CD4-positive, alpha-beta T cell treated with Interleukin-17A for 4 hours (primary cell): ENCODE results near the gene TEFM.
"Not testable (repeated sequence)": the region's sequence is repeated elsewhere in the genome, so short reads cannot be mapped to it uniquely, and the experiment has no call there.

Experiments used
- DNase-seq: peaks from one replicate; pipeline ENCODE4 v3.0.0-alpha.2; 2020; ENCODE audit warnings: mixed read lengths

TEFM gene

DNA sequence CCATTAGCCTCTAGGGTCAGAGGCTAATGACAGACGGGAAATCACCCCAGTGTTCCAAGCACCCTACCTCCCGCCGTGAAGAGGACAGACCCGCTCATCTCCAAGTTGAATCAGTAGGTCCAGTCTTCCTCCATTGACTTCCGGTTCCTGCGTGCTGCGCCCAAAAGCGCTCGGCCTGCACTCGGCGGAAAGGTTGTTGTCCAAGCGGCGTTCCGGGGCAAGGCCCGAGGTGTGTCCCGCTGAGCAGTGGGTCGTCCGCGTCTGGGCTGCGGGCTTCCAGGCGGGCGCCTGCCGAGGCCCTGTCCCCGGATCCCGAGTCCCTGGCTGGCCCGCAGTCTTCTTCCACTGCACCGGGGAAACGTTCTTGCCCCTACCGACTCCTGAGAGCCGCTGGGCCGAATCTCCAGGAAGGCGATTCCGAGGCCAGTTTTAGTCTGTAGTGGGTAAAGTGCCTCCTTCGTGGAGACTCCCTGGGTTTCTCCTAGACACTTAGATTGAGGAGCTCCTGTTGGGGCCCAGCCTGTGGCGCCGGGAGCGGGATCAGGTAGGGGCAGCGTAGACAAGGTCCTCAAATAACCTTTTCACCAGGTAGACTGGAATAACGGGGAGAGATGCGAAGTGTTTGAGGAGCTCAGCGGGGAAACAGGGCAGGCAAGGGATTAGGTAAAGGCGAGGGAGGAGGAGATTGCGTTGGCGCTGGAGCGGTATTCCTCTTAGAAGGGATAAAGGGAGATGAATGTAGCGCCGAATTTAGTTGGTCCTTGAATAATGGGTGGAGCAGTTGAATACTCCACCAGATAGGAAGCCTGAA lies at the start of gene TEFM:
Gene TEFM, minus strand, starts transcription at position 138 of the 811 bp plus-strand sequence. Its CDS starts 40 bp downstream, at position 98.
- peak; percentile 85 for DNase-seq

DNA sequence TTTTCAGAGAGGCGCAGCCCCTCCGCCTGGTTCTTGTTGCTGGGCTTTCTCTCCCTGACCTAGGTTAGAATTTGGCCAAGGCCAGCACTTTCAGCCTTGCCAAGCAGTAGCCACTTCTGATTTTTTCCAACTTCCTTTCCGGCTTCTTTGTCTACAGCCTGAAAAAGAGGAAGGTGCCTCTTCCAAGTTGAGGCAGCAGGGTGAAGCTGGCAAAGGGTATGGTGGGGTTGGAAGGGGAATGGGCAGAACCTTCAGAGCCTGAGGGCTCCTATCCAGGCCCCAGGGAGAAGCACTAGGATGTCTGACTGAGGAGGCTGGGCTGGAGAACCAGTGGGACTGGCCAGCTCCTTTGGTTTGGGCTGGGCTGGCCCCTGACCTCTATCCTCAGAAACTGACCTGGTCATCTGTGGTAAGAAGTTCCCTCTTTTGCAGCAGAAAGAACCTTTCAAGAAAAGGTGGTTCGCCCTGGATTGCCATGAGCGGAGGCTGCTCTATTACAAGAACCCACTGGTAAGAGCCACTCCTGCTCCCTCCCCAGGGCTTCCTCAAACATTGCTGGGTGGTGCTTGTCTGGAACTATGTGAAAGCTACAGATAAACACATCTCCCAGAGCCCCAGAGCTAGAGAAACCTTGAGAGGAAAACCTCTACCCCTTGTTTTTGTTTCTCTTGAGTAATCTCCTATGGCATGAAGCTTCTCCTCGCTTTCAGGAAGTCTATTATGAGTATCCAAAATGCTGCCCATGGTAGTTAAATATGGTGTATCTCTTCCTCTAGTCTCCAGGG lies 48.2 kb upstream of the TEFM start:
- DNase-seq: no peak

DNA sequence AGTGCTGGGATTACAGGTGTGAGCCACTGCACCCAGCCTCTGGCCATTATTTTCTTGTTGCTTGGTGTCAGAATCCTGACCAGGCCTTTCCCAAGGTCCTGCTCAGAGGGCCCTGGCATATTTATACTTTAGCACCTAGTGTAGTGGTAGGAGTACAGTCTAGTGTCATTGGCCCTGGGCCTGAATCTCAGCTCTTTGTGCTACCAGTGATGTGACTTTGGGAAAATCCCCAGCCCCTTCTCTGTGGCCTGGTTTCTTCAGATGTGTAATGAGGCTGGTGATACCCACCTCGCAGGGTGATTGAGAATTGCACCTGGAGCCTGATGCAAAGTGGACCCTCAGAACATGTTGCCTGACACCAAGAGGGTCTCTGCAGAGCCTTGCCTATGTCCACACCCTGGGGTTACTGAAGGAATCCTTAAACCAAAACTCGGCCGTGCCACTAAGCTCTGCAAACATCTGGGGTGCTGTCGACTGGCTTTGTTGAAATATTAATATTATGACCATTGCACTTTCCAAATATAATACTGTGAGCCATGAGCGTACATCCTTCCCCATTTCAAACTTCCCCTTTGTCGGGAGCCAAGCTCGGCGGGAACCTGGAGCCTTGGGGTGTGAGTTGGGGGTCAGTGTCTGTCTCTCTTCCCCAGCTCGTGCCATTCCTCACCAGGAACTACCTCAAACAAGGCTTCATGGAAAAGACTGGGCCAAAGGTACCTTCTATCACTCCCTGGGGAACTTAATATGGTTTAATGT lies 46.8 kb upstream of the TEFM start:
- no peak for DNase-seq

- no peak for DNase-seq
These were observed 44.8 kb upstream of the TEFM start for GRCh38 chr17:30950669-30951399.

- no peak for DNase-seq
These were observed 44.2 kb upstream of the TEFM start for GRCh38 chr17:30950189-30950588.

DNA sequence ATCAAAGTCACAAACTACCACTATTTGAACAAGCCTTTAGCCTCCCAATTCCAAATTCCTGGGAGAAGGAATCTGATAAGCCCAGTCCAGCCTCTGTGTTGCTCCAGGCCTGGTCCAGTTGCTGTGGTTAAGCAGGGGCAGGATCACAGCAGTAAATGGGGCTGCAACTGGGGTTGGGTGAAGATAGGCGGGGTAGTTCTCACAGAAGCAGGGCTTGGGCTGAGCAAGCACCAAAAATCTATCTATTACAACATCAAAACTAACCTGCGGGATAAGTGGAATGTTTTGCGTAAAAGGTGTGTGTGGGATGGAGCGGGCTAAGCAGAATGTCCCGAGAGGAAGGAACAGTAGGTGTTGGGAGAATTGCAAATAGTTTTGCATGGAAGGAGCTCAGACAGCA lies 41.8 kb upstream of the TEFM start:
- DNase-seq: no peak

- no peak for DNase-seq
These were observed 36.5 kb upstream of the TEFM start for GRCh38 chr17:30942308-30943079.

DNA sequence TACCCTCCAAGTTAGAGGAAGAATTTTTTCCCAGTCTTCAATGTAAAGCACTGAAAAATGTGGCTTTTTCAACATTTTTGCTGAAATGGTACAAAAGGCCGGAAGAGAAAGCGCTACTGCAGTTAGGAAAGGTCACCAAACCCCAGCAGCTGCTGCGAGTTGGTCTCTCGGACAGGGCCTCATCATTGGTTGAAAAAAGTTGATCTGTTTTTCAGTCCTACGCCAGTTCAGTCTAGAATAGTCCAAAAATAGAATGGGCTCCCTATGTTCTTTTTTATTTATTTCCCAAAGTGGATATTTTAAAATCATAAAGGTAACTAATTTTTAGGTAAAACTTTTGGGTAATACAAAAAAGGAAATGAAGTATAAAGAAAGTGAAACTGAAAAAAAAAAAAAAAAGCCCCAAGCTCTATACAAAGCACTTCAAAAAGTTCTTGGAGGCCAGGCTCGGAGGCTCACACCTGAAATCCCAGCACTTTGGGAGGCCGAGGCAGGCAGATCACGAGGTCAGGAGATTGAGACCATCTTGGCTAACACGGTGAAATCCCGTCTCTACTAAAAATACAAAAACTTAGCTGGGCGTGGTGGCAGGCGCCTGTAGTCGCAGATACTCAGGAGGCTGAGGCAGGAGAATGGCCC lies 33.1 kb upstream of the TEFM start:
- DNase-seq: no peak

DNA sequence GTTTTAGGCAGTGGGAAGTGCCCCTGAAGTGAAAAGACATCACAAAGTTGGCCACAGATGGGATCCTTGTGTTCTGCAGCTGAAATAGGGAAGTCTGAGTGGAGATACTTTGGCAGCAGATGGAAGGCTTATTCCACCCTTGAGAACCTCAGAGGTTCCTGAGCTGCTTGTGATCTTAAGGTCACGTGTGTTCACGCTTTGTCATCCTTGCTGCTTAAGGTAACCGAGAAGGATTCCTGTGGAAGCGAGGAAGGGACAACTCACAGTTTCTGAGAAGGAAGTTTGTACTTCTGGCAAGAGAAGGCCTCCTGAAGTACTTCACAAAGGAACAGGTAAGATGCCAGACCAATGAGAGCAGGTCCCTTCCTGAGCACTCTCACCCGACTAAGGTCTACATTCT lies 27.9 kb upstream of the TEFM start:
- DNase-seq: no peak

- not testable (repeated sequence) for DNase-seq
These were observed 25.5 kb upstream of the TEFM start for GRCh38 chr17:30931582-30931981.

- no peak for DNase-seq
These were observed 24.5 kb upstream of the TEFM start for GRCh38 chr17:30930495-30930894.

GRCh38 chr17:30929861-30930260 lies 23.8 kb upstream of the TEFM start:
- DNase-seq: not testable (repeated sequence)

- DNase-seq: no peak
These were observed 23.1 kb upstream of the TEFM start for GRCh38 chr17:30929081-30929633.

DNA sequence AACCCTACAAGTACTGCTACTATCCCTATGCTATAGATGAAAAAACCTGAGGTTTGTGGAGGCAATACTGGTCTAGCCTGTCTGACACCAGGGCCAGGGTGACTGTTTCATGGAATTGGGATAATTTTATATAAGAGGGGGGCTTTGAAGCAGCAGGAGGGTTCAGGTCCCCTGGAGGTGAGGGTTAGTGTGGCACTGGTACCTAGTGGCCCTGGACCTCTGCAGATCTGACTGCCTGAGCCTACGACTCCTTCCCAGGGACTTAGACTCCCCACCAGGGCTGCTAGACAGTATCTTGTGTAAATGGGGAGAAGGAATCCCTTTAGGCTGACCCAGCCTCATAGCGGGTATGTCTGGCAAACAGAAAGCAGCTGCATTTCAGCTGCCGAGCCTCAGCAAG lies 22.5 kb upstream of the TEFM start:
- no peak for DNase-seq

DNA sequence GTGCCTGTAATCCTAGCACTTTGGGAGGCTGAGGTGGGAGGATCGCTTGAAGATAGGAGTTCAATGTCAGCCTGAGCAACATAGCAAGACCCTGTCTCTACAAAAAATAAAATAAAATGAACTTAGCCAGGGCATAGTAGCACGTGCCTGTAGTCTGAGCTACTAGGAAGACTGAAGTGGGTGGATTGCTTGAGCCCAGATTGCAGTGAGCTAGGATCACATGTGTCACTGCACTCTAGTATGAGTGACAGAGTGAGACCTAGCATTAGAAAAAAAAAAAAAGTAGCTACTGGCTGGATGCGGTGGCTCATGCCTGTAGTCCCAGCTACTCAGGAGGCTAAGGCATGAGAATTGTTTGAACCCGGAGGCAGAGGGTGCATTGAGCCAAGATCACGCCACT lies 21.7 kb upstream of the TEFM start:
- DNase-seq: no peak

DNA sequence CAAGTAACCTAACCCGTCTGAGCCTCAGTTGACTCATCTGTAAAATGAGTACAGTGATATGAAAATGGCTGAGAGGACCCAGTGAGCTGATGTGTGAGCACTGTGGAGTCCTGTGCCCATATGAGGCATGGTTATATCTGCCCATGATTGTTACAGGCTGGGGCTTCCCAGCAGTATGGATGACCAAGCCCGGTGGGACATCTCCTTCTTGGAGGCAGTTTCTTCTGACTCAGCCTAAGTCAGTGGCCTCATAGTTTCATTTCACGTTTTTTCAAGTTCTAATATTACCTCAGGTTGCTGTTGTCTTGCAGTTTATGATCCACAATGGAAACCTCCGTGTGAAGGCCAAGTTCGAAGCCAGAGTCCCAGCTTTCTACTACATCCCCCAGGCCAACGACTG lies 20.5 kb upstream of the TEFM start:
- DNase-seq: no peak

DNA sequence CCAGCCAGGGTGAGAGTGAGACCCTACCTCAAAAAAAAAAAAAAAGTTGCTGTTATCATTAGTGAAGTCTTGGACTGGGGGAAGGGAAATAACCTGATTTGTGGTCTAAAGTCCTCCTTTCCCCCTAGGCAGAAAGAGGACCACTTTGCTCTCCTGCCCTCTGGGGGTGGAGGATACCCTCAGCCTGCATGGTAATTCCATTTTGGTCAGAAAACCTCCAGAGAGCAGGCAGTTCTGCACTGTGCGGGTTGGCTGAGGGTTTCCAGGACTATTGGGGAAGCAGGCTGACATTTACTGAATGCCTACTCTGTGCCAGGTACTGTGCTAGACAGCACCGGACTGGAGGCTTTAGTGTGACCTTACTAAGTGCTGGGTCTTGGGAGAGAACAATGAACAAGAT lies 18.3 kb upstream of the TEFM start:
- no peak for DNase-seq

DNA sequence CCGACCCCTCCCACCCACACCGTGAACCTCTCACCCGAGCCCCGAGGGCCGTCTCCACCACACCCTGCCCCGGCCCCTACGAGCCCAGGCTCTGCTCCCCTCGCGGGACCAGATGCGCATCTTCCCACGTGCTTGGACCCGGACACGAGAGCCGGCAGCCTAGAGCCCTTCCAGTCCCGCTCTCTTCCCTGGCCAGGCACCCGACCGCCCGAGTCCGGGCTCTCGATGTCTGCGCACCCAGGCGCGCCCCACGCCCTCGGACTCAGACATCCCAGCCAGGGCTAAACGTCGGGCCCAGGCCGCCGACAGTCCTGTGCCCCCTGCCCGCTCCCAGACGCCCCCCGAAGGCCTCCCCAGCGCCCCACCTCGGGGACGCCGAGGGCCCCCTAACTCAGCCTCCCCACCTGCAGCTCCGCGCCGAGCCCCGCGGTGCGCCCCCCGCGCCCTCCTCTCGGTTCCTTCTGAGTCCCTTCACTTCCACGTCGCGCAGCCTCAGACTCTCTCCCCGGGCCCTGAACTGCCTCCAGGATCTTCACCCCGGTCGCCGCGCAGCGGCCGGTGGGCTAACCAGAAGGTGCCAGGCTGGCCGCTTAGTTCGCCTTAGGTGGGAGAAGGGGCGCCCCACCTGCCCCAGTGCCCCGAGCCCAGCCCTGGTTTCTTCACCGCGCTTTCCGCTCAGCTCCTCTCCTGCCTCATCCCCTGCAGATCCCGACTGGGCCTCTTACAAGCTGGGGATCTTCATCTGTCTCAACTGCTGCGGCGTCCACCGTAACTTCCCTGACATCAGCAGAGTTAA lies 16.4 kb upstream of the TEFM start:
- no peak for DNase-seq

DNA sequence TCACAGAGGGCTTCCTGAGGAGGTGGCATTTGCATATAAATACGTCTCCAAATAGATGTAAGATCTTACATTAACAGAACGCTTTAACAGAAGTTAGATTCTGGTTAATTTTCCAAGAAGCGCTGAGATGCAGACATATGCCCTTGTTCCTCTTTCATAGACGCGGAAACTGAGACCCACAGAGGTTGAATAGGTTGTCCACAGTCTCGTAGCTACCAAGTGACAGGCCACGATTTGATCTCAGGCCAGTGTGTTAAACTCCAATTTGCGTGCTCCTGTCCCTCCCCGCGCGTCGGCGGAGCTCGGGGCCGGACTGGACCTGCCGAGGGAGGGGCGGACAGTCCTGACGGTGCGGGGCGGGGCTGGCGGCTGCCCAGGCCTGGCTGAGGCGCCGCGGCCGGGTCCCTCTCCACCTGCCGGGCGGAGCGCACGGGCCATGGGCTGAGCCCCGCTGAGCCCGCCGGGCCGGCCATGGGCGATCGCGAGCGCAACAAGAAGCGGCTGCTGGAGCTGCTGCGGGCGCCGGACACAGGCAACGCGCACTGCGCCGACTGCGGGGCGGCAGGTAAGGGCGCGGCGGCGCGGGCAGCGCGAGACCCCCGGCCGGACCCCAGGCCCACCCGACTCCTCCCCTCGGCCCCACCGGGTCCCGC lies 15.6 kb upstream of the TEFM start, which contains the start of gene ADAP2:
Gene ADAP2, plus strand, starts transcription at position 402 of the 653 bp plus-strand sequence. Its CDS starts 70 bp downstream, at position 472.
- no peak for DNase-seq
